NCI-H187 treated with DMSO at 0.1 percent for 48 hours (cell line): ENCODE results near the gene PGBD2.
"Not testable (repeated sequence)": the region's sequence is repeated elsewhere in the genome, so short reads cannot be mapped to it uniquely, and the experiment has no call there.

ENCODE experiments used
- DNase-seq: peaks from one replicate; lab custom pipeline; 2025; lab: John Stamatoyannopoulos, UW

PGBD2 gene

DNA sequence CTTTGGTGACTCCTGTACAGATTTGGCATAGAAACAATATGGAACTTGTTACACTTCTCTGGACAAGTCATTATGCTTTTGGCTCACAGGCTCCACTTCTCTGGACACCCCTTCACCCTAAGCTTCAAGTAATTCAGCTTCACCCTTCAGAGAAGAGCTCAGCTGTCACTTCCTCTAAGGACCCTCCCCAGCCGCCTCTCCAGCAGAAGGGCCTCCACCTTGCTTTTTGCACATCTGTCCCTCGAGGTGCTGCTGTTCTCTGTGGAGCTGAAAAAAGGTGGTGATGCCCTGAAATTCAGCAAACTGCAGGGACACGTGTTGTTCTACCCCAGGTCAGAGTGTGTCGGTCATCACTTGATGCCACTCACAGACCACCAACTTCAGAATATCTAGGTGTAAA, 19.8 kb downstream of the PGBD2 start:
- not testable (repeated sequence) for DNase-seq

DNA sequence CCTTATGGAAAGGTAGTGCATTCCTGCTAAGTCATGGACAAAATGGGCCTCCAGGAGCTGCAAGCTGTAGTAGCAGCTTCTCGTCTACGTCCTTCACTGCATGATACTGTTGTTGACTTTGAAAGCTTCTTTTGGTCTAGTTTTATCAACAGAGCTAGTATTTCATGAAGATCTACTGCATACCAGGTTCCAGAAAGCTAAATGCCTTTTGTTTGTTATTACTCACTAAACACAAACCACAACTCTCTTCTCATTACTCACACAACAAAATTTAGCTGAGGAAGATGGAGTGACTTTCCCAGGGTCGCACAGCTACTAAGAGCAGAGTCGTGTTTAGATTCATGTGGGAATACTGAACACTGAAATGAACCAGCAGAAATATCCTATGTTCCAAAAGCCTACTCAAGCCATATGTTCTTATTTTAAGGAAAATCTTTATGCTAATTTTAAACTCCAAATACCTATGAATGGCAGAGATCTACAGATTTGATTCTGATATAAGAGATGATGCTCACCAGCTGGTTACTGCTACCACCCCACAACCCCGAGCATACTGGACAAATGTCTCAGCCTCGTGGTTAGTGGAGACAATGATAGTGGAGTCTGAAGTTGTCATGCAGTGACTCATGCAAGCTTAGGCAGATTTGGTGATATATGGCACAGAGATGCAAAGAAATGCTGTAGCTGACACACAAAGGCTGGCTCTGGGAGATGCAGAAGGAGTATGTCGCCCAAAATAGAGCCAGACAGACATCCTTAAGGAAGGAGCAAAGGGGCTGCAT, 20.6 kb downstream of the PGBD2 start:
- DNase-seq: no peak

DNA sequence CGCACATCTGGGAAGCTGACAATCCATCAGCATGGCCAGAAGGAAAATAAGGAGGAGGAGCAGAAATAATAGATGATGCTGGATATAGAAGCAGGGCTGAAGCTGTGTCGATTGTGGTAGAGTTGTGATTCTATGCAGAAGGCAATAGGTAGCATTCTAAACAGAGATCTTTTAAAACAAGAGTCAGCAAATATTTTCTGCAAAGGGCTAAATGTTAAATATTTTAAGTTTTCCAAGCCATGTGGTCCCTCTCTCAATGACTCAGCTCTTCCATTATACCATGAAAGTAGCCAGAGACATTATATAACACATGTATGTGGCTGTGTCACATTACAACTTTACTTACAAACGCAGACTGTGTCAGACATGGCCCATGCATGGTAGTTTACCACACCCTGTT, 21.2 kb downstream of the PGBD2 start:
- DNase-seq: not testable (repeated sequence)

DNA sequence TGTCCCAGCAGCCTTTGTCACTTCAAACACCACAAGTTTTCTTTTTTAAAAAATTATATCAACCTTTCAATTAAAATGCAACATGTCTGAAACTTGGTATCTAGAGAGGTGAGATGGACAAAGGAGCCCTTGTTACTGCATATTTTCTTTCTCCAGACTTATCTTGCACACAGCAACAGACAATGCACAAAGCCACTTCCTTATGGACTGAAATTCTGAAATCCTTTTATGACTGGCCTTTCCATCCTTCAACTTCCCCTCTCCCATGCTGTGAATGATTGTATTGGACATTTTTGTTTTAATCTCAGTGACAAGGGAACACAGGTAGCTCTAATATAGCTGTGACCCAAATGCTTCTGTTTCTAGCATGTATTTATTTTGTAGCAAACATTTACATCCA, 22.1 kb downstream of the PGBD2 start:
- DNase-seq: not testable (repeated sequence)

DNA sequence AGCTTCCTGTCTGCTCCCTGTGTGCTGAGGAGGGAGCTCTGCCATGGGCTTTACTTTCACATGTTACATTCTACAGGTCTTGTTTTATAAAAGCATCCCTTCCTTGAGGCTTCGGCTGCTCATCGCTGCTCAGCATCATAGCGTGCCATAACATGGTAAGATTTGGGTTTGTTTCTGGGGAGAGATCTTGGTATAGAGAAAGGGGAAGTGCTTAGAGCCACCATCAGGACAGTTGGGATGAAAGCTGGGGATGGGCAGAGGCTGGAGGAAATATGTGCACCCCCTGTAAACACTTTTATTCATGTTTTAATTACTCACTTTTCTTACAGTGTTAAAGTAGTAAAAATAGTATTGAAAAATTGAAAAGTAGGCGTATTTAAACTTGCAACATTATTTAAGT, 24.0 kb downstream of the PGBD2 start:
- DNase-seq: not testable (repeated sequence)

DNA sequence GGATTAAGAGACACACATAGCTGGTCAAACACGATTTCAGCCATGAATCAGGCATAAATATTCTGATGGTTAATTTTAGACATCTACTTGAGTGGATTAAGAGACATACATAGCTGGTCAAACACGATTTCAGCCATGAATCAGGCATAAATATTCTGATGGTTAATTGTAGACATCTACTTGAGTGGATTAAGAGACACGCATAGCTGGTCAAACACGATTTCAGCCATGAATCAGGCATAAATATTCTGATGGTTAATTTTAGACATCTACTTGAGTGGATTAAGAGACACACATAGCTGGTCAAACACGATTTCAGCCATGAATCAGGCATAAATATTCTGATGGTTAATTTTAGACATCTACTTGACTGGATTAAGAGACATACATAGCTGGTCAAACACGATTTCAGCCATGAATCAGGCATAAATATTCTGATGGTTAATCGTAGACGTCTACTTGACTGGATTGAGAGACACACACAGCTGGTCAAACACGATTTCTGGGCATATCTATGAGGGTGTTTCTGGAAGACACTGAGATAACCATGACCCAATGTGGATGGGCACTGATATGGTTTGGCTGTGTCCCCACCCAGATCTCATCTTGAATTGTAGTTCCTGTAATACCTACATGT, 32.3 kb downstream of the PGBD2 start:
- not testable (repeated sequence) for DNase-seq

DNA sequence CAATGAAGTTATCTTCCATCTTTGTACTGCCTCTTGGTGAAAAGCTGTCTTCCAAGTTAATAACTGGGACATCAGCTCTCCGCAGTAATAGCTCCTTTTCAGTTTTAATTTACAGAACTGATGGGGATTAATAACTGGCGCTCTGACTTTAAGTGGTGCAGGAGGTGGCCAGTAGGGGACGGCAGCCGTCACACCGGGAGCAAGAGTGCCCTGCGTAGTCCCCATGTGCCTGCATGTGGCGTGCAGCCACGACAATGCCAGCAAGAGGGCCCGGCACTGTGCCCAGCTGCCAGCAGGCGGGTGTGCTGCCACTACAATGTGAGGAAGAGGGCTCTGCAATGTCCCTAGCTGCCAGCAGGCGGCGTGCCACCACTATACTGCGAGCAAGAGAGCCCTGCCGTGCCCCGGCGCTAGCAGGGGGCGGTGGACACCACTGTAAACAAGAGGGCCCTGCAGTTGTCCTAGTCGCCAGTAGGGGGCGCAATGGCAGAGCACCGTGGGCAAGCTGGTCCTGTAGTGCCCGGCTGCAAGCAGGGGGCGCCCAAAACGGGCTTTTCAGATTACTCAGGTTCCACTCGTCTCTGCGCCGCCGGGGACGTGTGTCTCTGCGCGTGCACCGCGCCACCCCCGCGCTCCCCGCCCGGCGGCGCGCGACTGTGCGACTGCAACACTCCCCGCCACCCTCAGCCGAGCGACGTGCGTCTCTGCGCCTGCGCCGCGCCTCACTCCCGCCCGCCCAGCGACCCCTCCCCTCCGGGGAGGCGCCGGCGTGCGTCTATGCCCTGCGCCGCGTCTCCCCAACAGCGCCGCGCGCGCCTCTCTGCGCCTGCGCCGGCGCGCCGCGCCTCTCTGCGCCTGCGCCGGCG, 38.3 kb downstream of the PGBD2 start:
- DNase-seq: not testable (repeated sequence)

DNA sequence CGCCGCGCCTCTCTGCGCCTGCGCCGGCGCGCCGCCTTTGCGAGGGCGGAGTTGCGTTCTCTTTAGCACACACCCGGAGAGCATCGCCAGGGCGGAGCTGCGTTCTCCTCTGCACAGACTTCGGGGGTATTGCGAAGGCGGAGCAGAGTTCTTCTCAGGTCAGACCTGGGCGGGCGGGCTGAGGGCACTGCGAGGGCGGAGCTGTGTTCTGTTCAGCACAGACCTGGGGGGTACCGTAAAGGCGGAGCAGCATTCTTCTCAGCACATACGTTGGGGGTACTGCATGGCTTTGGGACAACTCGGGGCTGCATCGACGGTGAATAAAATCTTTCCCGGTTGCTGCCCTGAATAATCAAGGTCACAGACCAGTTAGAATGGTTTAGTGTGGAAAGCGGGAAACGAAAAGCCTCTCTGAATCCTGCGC, 39.0 kb downstream of the PGBD2 start:
- not testable (repeated sequence) for DNase-seq

DNA sequence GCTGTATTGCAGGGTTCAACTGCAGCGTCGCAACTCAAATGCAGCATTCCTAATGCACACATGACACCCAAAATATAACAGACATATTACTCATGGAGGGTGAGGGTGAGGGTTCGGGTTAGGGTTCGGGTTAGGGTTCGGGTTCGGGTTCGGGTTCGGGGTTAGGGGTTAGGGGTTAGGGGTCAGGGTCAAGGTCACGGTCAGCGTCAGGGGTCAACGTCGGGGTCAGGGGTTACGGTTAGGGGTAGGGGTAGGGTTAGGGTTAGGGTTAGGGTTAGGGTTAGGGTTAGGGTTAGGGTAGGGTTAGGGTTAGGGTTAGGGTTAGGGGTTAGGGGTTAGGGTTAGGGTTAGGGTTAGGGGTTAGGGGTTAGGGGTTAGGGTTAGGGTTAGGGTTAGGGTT, 39.4 kb downstream of the PGBD2 start:
- not testable (repeated sequence) for DNase-seq

DNA sequence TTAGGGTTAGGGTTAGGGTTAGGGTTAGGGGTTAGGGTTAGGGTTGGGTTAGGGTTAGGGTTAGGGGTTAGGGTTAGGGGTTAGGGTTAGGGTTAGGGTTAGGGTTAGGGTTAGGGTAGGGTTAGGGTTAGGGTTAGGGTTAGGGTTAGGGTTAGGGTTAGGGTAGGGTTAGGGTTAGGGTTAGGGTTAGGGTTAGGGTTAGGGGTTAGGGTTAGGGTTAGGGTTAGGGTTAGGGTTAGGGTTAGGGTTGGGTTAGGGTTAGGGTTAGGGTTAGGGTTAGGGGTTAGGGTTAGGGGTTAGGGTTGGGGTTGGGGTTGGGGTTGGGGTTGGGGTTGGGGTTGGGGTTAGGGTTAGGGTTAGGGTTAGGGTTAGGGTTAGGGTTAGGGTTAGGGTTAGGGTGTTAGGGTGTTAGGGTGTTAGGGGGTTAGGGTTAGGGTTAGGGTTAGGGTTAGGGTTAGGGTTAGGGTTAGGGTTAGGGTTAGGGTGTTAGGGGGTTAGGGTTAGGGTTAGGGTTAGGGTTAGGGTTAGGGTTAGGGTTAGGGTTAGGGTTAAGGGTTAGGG, 39.9 kb downstream of the PGBD2 start:
- not testable (repeated sequence) for DNase-seq
